SK-N-SH (cell line): Measurements from ENCODE around the gene ZNF480. TPM values are rescaled to one million over a fixed set of nuclear protein-coding genes. Genes with fewer than 3 reads are reported as not detected.
A peak's percentile ranks its signal among the peaks of the same experiment; 100 is the strongest.

ENCODE experiments used
- CTCF ChIA-PET: fragments of 300-600, 350-600 bp; formaldehyde crosslinking; extraction: SDS; loops from one replicate; lab custom pipeline; 2021; lab: Yijun Ruan, JAX
- POLR2A ChIA-PET: fragments of 350-600 bp; sonication (Branson Sonifier 250); formaldehyde crosslinking; extraction: SDS; loops from one replicate; lab custom pipeline; 2020; ENCODE audit warnings: antibody characterized with exemption, inconsistent platforms; lab: Yijun Ruan, JAX
- DNase-seq: peaks from one replicate; pipeline ENCODE4 v3.0.0; 2012
- H2AFZ ChIP-seq: fragments of 200-600 bp; sonication (generic); 2 replicates; pipeline ENCODE4 v1.8.1; 2016; ENCODE audit warnings: antibody characterized with exemption, mild to moderate bottlenecking, low read depth
- H3F3A ChIP-seq: fragments of 200-600 bp; sonication (generic); replicated peaks from 2 replicates; pipeline ENCODE3; 2016; ENCODE audit warnings: antibody characterized with exemption, mild to moderate bottlenecking; ENCODE audit not compliant: insufficient read depth
- H3K27ac ChIP-seq, 2 experiments: fragments of 200-500 bp in 1 of 2; fragments of 200-600 bp in 1 of 2; sonication (Bioruptor generic) in 1 of 2; sonication (generic), shearing (Covaris generic) in 1 of 2; 2 replicates each; pipeline versions ENCODE4 v1.5.1 to v1.6.1; 2014 to 2016; ENCODE audit warnings: low read depth in 2 of 2, inconsistent platforms in 1 of 2, low read length in 1 of 2, mild to moderate bottlenecking in 1 of 2, mixed read lengths in 1 of 2
- H3K27me3 ChIP-seq: fragments of 200-600 bp; sonication (generic), shearing (Covaris generic); 2 replicates; pipeline ENCODE4 v1.6.1; 2016; ENCODE audit warnings: mixed run types; ENCODE audit not compliant: insufficient read depth
- H3K36me3 ChIP-seq, 2 experiments: fragments of 200-500 bp in 1 of 2; fragments of 200-600 bp in 1 of 2; sonication (Bioruptor generic) in 1 of 2; sonication (generic) in 1 of 2; replicated peaks in 1 of 2; 2 replicates each; pipeline versions ENCODE3 to v1.5.1; 2014 to 2016; ENCODE audit warnings: low read length in 1 of 2, mild to moderate bottlenecking in 1 of 2; ENCODE audit not compliant: insufficient read depth in 2 of 2, control insufficient read depth in 1 of 2
- H3K4me1 ChIP-seq, 2 experiments: fragments of 200-500 bp in 1 of 2; fragments of 200-600 bp in 1 of 2; sonication (Bioruptor generic) in 1 of 2; sonication (generic), shearing (Covaris generic) in 1 of 2; 2 replicates each; pipeline versions ENCODE4 v1.5.1 to v1.6.1; 2014 to 2016; ENCODE audit warnings: low read depth in 1 of 2, low read length in 1 of 2, mixed run types in 1 of 2; ENCODE audit not compliant: insufficient read depth in 2 of 2, control insufficient read depth in 1 of 2
- H3K4me2 ChIP-seq: fragments of 200-600 bp; sonication (generic), shearing (Covaris generic); 2 replicates; pipeline ENCODE4 v1.6.1; 2017; ENCODE audit warnings: mixed run types
- H3K4me3 ChIP-seq, 2 experiments: fragments of 200-500 bp in 1 of 2; fragments of 200-600 bp in 1 of 2; sonication (Bioruptor generic) in 1 of 2; sonication (generic), shearing (Covaris generic) in 1 of 2; 2 replicates each; pipeline versions ENCODE4 v1.5.1 to v1.8.1; 2014 to 2016; ENCODE audit warnings: low read depth in 2 of 2, inconsistent platforms in 1 of 2, low read length in 1 of 2, mild to moderate bottlenecking in 1 of 2, mixed read lengths in 1 of 2, moderate library complexity in 1 of 2
- H3K79me2 ChIP-seq: fragments of 200-600 bp; sonication (generic); 2 replicates; pipeline ENCODE4 v1.8.1; 2017; ENCODE audit warnings: mild to moderate bottlenecking; ENCODE audit not compliant: insufficient read depth
- H3K9ac ChIP-seq: fragments of 200-600 bp; sonication (generic); 2 replicates; pipeline ENCODE4 v1.6.1; 2017; ENCODE audit warnings: mixed run types
- H3K9me2 ChIP-seq: fragments of 200-600 bp; sonication (generic); 2 replicates; pipeline ENCODE4 v1.6.1; 2017; ENCODE audit warnings: mixed run types
- H3K9me3 ChIP-seq: fragments of 200-600 bp; sonication (generic); 2 replicates; pipeline ENCODE4 v1.6.1; 2017; ENCODE audit warnings: mixed run types, mild to moderate bottlenecking, moderate library complexity
- H4K20me1 ChIP-seq: fragments of 200-600 bp; sonication (generic); 2 replicates; pipeline ENCODE4 v1.6.1; 2017; ENCODE audit warnings: mild to moderate bottlenecking, mixed run types; ENCODE audit not compliant: insufficient read depth
- EP300 ChIP-seq, 2 experiments: IDR thresholded peaks; 2 replicates each; pipeline versions ENCODE4 v1.4.0 to v1.6.1; 2012; ENCODE audit warnings: borderline replicate concordance in 1 of 2, low read depth in 1 of 2, low read length in 1 of 2
- GATA2 ChIP-seq: sonication (generic); formaldehyde crosslinking; IDR thresholded peaks from 2 replicates; pipeline ENCODE4 v1.5.0; 2020; ENCODE audit warnings: mild to moderate bottlenecking, missing genetic modification reagents
- MXI1 ChIP-seq: IDR thresholded peaks from 2 replicates; pipeline ENCODE4 v1.6.1; 2012; ENCODE audit warnings: mild to moderate bottlenecking, low read depth, low read length, improper control_type of control experiment
- NFIC ChIP-seq: IDR thresholded peaks from 2 replicates; pipeline ENCODE4 v1.4.0; 2012; ENCODE audit warnings: borderline replicate concordance
- POLR2AphosphoS5 ChIP-seq: IDR thresholded peaks from 2 replicates; pipeline ENCODE4 v1.6.1; 2012; ENCODE audit warnings: low read depth, low read length
- RAD21 ChIP-seq: IDR thresholded peaks from 2 replicates; pipeline ENCODE4 v1.6.1; 2012; ENCODE audit warnings: mild to moderate bottlenecking, low read length
- RFX5 ChIP-seq: IDR thresholded peaks from 2 replicates; pipeline ENCODE4 v1.6.1; 2012; ENCODE audit warnings: mild to moderate bottlenecking, improper control_type of control experiment, low read length
- TEAD4 ChIP-seq: IDR thresholded peaks from 2 replicates; pipeline ENCODE4 v1.4.0; 2012; ENCODE audit warnings: mild to moderate bottlenecking, borderline replicate concordance; ENCODE audit not compliant: insufficient read depth
- WGBS: methylation state at CpG from one replicate; pipeline ENCODE4 v1.1.6; 2017; ENCODE audit warnings: low lambda C conversion rate; 5-methylcytosine and 5-hydroxymethylcytosine counted together
- polyA plus RNA-seq, 3 experiments: library from polyadenylated mRNA; depleted of rRNA; stranded (reverse); fragments of >200 nt; gene quantifications; 2 replicates each; pipeline ENCODE4 v1.2.3, GENCODE V29; 2012
- TF ChIP-seq, protein P1 (sequence below): fragments of 150-350 bp; IDR thresholded peaks from 2 replicates; pipeline ENCODE4 v1.6.1; 2016; ENCODE audit warnings: mild to moderate bottlenecking, low read depth, low read length
- TF ChIP-seq, protein P2 (sequence below): IDR thresholded peaks from 2 replicates; pipeline ENCODE4 v1.4.0; 2012; ENCODE audit warnings: low read depth, borderline replicate concordance

The ZNF480 gene
- polyA plus RNA-seq, 1 of the 3 experiments (the other 2 are of a cell fraction): 10.9 TPM

DNA sequence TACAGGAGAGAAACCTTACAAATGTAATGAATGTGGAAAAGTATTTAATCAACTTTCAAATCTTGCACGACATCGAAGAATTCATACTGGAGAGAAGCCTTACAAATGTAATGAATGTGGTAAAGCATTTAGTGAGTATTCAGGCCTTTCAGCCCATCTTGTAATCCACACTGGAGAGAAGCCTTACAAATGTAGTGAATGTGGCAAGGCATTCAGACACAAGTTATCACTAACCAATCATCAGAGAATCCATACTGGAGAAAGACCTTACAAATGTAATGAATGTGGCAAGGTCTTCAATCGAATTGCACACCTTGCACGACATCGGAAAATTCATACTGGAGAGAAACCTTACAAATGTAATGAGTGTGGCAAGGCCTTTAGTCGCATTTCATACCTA is 25.5 kb downstream of the ZNF480 start:
- Histone ChIP-seq H3K4me2 (no peak overlapping the region), H2AFZ (no peak overlapping the region), H3K79me2 (no peaks in the 10 kb centered on the region), H3K9me2 (no peaks in the 10 kb centered on the region), H3F3A (no peaks in the 10 kb centered on the region), H3K27ac (no peak overlapping the region), H3K9ac (no peak overlapping the region), H3K4me1 (no peaks in the 10 kb centered on the region), H4K20me1 (no peaks in the 10 kb centered on the region), H3K4me3 (peak overlapping the region in 1 of 2 experiments; percentile 10; a peak in 1 of 4 replicates), H3K36me3 (peaks cover 40 to 79% of the 10 kb centered on the region in 2 experiments), H3K9me3 (peaks cover 64% of the 10 kb centered on the region), H3K27me3 (no peaks in the 10 kb centered on the region)
- TF ChIP-seq GATA2 (CRISPR knock-in tag): no peak
- TF ChIP-seq, protein P1, sequence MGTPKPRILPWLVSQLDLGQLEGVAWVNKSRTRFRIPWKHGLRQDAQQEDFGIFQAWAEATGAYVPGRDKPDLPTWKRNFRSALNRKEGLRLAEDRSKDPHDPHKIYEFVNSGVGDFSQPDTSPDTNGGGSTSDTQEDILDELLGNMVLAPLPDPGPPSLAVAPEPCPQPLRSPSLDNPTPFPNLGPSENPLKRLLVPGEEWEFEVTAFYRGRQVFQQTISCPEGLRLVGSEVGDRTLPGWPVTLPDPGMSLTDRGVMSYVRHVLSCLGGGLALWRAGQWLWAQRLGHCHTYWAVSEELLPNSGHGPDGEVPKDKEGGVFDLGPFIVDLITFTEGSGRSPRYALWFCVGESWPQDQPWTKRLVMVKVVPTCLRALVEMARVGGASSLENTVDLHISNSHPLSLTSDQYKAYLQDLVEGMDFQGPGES: no peak
- TF ChIP-seq TEAD4: no peak
- no peak for TF ChIP-seq RAD21
- TF ChIP-seq, protein P2, sequence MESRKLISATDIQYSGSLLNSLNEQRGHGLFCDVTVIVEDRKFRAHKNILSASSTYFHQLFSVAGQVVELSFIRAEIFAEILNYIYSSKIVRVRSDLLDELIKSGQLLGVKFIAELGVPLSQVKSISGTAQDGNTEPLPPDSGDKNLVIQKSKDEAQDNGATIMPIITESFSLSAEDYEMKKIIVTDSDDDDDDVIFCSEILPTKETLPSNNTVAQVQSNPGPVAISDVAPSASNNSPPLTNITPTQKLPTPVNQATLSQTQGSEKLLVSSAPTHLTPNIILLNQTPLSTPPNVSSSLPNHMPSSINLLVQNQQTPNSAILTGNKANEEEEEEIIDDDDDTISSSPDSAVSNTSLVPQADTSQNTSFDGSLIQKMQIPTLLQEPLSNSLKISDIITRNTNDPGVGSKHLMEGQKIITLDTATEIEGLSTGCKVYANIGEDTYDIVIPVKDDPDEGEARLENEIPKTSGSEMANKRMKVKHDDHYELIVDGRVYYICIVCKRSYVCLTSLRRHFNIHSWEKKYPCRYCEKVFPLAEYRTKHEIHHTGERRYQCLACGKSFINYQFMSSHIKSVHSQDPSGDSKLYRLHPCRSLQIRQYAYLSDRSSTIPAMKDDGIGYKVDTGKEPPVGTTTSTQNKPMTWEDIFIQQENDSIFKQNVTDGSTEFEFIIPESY: no peak
- TF ChIP-seq NFIC: no peak
- no peak for TF ChIP-seq RFX5
- POLR2A ChIA-PET: no interaction called here
- no peak for DNase-seq
- 96% methylated on average over 6 of the region's 6 CpGs for WGBS
- CTCF ChIA-PET: no interaction called here

GRCh38 chr19:52331757-52332156 is 34.8 kb downstream of the ZNF480 start:
- H3K9ac ChIP-seq: no peak overlapping the region
- no peaks in the 10 kb centered on the region for H3K36me3 ChIP-seq

More at GRCh38 chr19:52331757-52332156, 34.8 kb downstream of the ZNF480 start:
- H3K4me3 ChIP-seq: no peak overlapping the region
- H3K27ac ChIP-seq: no peak overlapping the region
- WGBS: 31% methylated on average over 10 of the region's 10 CpGs
- no peak overlapping the region for H2AFZ ChIP-seq
- peaks cover 6% of the 10 kb centered on the region; the same call in 1 of the 2 replicates for H3K79me2 ChIP-seq
- no peaks in the 10 kb centered on the region for H3F3A ChIP-seq
- ChIA-PET POLR2A (no interaction called here), CTCF (no interaction called here)
- peaks cover 13% of the 10 kb centered on the region for H3K9me3 ChIP-seq
- no peaks in the 10 kb centered on the region; a peak in 1 of 4 replicates for H3K4me1 ChIP-seq
- no peaks in the 10 kb centered on the region for H3K27me3 ChIP-seq
- no peak overlapping the region for H3K4me2 ChIP-seq
- no peaks in the 10 kb centered on the region for H4K20me1 ChIP-seq
- DNase-seq: no peak
- no peak for TF ChIP-seq POLR2AphosphoS5
- TF ChIP-seq EP300 (IDR thresholded peaks at IDR 0.05; ENCODE audit: borderline replicate concordance in 1 of 2, low read depth in 1 of 2, low read length in 1 of 2): no peak
- TF ChIP-seq MXI1: no peak
- H3K9me2 ChIP-seq: no peaks in the 10 kb centered on the region
